Fibroblast of mammary gland (primary cell): ENCODE data around the gene GTF2H4.

Source experiments
- DNase-seq: peaks from one replicate; pipeline ENCODE4 v3.0.0-alpha.2; 2010; ENCODE audit warnings: low read depth
- H3K4me3 ChIP-seq: 2 replicates; pipeline ENCODE4 v1.5.1; 2011; ENCODE audit warnings: low read depth, mild to moderate bottlenecking, low read length, moderate library complexity; ENCODE audit not compliant: control insufficient read depth
- CTCF ChIP-seq: conservative IDR thresholded peaks from 2 replicates; pipeline ENCODE4 v1.5.1; 2011; ENCODE audit warnings: low read depth, low read length, inconsistent platforms; ENCODE audit not compliant: control insufficient read depth, insufficient read depth

Gene GTF2H4

GRCh38 chr6:30883685-30884520 lies 24.1 kb upstream of the GTF2H4 start, which contains the start of gene DDR1:
TSS of gene DDR1 (plus strand) at chr6:30884519. CDS start at chr6:30888730, 4,211 bp downstream.
- TF ChIP-seq CTCF: no peak
- H3K4me3 ChIP-seq: peak within 1 kb of the TSS; percentile 47
- peak; percentile 21 for DNase-seq

- DNase-seq: no peak
- peak overlapping the region; percentile 47 for H3K4me3 ChIP-seq
- TF ChIP-seq CTCF: no peak
These were observed 23.2 kb upstream of the GTF2H4 start for GRCh38 chr6:30884521-30885480.

GRCh38 chr6:30885481-30885998 lies 22.5 kb upstream of the GTF2H4 start:
- H3K4me3 ChIP-seq: peak overlapping the region; percentile 47
- DNase-seq: no peak
- no peak for TF ChIP-seq CTCF

- peak; percentile 64 for DNase-seq
- TF ChIP-seq CTCF: no peak
- peak overlapping the region; percentile 47 for H3K4me3 ChIP-seq
These were observed 21.8 kb upstream of the GTF2H4 start for GRCh38 chr6:30885999-30886896.

GRCh38 chr6:30886897-30887255 lies 21.1 kb upstream of the GTF2H4 start:
- H3K4me3 ChIP-seq: no peak overlapping the region
- TF ChIP-seq CTCF: no peak
- no peak for DNase-seq
